HepG2 (cell line): Measurements from ENCODE around the gene FHIT. TPM values are rescaled to one million over a fixed set of nuclear protein-coding genes. Genes with fewer than 3 reads are reported as not detected.

ENCODE experiments used
- ATAC-seq: fragments of 200-7000 bp; cut with Tn5 transposase; 3 replicates; pipeline ENCODE4 v1.9.1; 2020; ENCODE audit warnings: mild to moderate bottlenecking, moderate library complexity
- BruUV-seq: library from RNA; stranded (reverse); fragments of 400-500 nt; replicated peaks from 2 replicates; lab custom pipeline; 2021; lab: Mats Ljungman, UMichigan
- CTCF ChIA-PET: fragments of 300-600 bp; formaldehyde crosslinking; extraction: SDS; loops from one replicate; lab custom pipeline; 2021; ENCODE audit warnings: low total read pairs, inconsistent platforms, low intra/inter-chr PET ratio; lab: Yijun Ruan, JAX
- POLR2A ChIA-PET: fragments of 350-600 bp; sonication (Branson Sonifier 250); formaldehyde crosslinking; loops from one replicate; lab custom pipeline; 2020; ENCODE audit warnings: antibody characterized with exemption, inconsistent platforms; lab: Yijun Ruan, JAX
- DNase-seq: peaks from one replicate; pipeline ENCODE4 v3.0.0-alpha.2; 2015; ENCODE audit warnings: low spot score
- FAIRE-seq: peaks from 3 replicates; lab custom pipeline; 2011; peaks lifted over from hg19 to GRCh38; lab: Jason Lieb, UNC
- H2AFZ ChIP-seq: one replicate; pipeline ENCODE4 v1.6.1; 2011; ENCODE audit warnings: low read length, inconsistent platforms
- H3K27ac ChIP-seq: fragments of 300-600 bp; 3 replicates; pipeline ENCODE4 v1.8.0; 2011; ENCODE audit warnings: mixed run types, mild to moderate bottlenecking, mixed read lengths, low read length, inconsistent platforms; ENCODE audit not compliant: insufficient read depth; ENCODE audit errors: extremely low read length
- H3K27me3 ChIP-seq, 2 experiments: fragments of 200-600 bp in 1 of 2; 2 replicates in 1 of 2; 3 replicates in 1 of 2; pipeline versions ENCODE4 v1.6.0 to v1.8.0; 2011; ENCODE audit warnings: low read length in 2 of 2, mild to moderate bottlenecking in 2 of 2, moderate library complexity in 2 of 2, inconsistent platforms in 1 of 2; ENCODE audit not compliant: insufficient read depth in 2 of 2, control insufficient read depth in 1 of 2
- H3K36me3 ChIP-seq, 2 experiments: fragments of 200-600 bp in 1 of 2; replicated peaks in 1 of 2; 2 replicates in 1 of 2; 3 replicates in 1 of 2; pipeline versions ENCODE4 v1.5.1 to v1.8.0; 2011; ENCODE audit warnings: low read length in 2 of 2, inconsistent platforms in 1 of 2; ENCODE audit not compliant: insufficient read depth in 2 of 2, control insufficient read depth in 1 of 2
- H3K4me1 ChIP-seq: 2 replicates; pipeline ENCODE4 v1.5.1; 2012; ENCODE audit warnings: low read length, inconsistent platforms; ENCODE audit not compliant: insufficient read depth
- H3K4me2 ChIP-seq: 2 replicates; pipeline ENCODE4 v1.6.0; 2011; ENCODE audit warnings: low read depth, low read length, inconsistent platforms
- H3K4me3 ChIP-seq, 3 experiments: fragments of 200-600 bp in 1 of 3; sonication (generic), shearing (Covaris generic) in 1 of 3; replicated peaks in 1 of 3; 2 replicates each; pipeline ENCODE4 v1.5.1; 2011 to 2016; ENCODE audit warnings: low read length in 3 of 3, inconsistent platforms in 2 of 3, low read depth in 2 of 3, mild to moderate bottlenecking in 2 of 3, control low read depth in 1 of 3, mixed read lengths in 1 of 3; ENCODE audit not compliant: insufficient read depth in 1 of 3
- H3K79me2 ChIP-seq: one replicate; pipeline ENCODE4 v1.6.1; 2011; ENCODE audit warnings: low read length, inconsistent platforms; ENCODE audit not compliant: insufficient read depth
- H3K9ac ChIP-seq: 2 replicates; pipeline ENCODE4 v1.6.0; 2011; ENCODE audit warnings: mild to moderate bottlenecking, low read depth, low read length, inconsistent platforms; ENCODE audit not compliant: insufficient read depth
- H3K9me3 ChIP-seq: 2 replicates; pipeline ENCODE4 v1.5.1; 2012; ENCODE audit warnings: mild to moderate bottlenecking, low read length
- H4K20me1 ChIP-seq: 2 replicates; pipeline ENCODE4 v1.6.0; 2011; ENCODE audit warnings: inconsistent platforms, mild to moderate bottlenecking, low read length, moderate library complexity; ENCODE audit not compliant: insufficient read depth
- ATF3 ChIP-seq: sonication (generic); formaldehyde crosslinking; IDR thresholded peaks from 2 replicates; pipeline ENCODE4 v1.4.0; 2020; ENCODE audit warnings: missing genetic modification reagents
- CBX5 ChIP-seq: sonication (generic); formaldehyde crosslinking; IDR thresholded peaks from 2 replicates; pipeline ENCODE4 v1.4.0; 2020; ENCODE audit warnings: missing genetic modification reagents, borderline replicate concordance
- HIC2 ChIP-seq: sonication (generic); formaldehyde crosslinking; IDR thresholded peaks from 2 replicates; pipeline ENCODE4 v1.9.0; 2022; ENCODE audit warnings: low read depth, missing genetic modification reagents
- KAT7 ChIP-seq: IDR thresholded peaks from 2 replicates; pipeline ENCODE4 v1.6.1; 2018; ENCODE audit warnings: borderline replicate concordance, missing compliant biosample characterization
- MAFF ChIP-seq: IDR thresholded peaks from 2 replicates; pipeline ENCODE4 v1.6.1; 2011; ENCODE audit warnings: low read depth, low read length, improper control_type of control experiment
- MED8 ChIP-seq: sonication (generic); formaldehyde crosslinking; IDR thresholded peaks from 2 replicates; pipeline ENCODE4 v1.8.1; 2023; ENCODE audit warnings: mild to moderate bottlenecking, missing genetic modification reagents; ENCODE audit not compliant: insufficient replicate concordance
- REL ChIP-seq: sonication (generic); formaldehyde crosslinking; conservative IDR thresholded peaks from 2 replicates; pipeline ENCODE4 v1.8.0; 2022; ENCODE audit warnings: mild to moderate bottlenecking, missing genetic modification reagents, moderate library complexity
- SMAD3 ChIP-seq: sonication (generic); formaldehyde crosslinking; IDR thresholded peaks from 2 replicates; pipeline ENCODE4 v1.4.0; 2020; ENCODE audit warnings: missing genetic modification reagents
- SOX13 ChIP-seq, 3 experiments: fragments of 450-650 bp in 1 of 3; sonication (generic) in 1 of 3; formaldehyde crosslinking in 1 of 3; IDR thresholded peaks in 2 of 3; conservative IDR thresholded peaks in 1 of 3; 2 replicates each; pipeline versions ENCODE4 v1.5.0 to v1.6.1; 2016 to 2020; ENCODE audit warnings: antibody characterized with exemption in 1 of 3, mild to moderate bottlenecking in 1 of 3, missing compliant biosample characterization in 1 of 3, missing genetic modification reagents in 1 of 3, moderate library complexity in 1 of 3
- SP140L ChIP-seq: sonication (generic); formaldehyde crosslinking; IDR thresholded peaks from 2 replicates; pipeline ENCODE4 v1.4.0; 2020; ENCODE audit warnings: missing genetic modification reagents, borderline replicate concordance
- TFAP4 ChIP-seq: sonication (generic); IDR thresholded peaks from 2 replicates; pipeline ENCODE4 v1.6.1; 2016; ENCODE audit warnings: low read depth, borderline replicate concordance
- ZNF18 ChIP-seq: sonication (generic); formaldehyde crosslinking; IDR thresholded peaks from 2 replicates; pipeline ENCODE4 v1.8.0; 2022; ENCODE audit warnings: mild to moderate bottlenecking, missing genetic modification reagents; ENCODE audit not compliant: insufficient replicate concordance
- ZNF224 ChIP-seq: sonication (generic); formaldehyde crosslinking; IDR thresholded peaks from 2 replicates; pipeline ENCODE4 v1.5.0; 2020; ENCODE audit warnings: mild to moderate bottlenecking, missing genetic modification reagents
- ZNF235 ChIP-seq: sonication (generic); formaldehyde crosslinking; IDR thresholded peaks from 2 replicates; pipeline ENCODE4 v1.8.1; 2023; ENCODE audit warnings: mild to moderate bottlenecking, missing genetic modification reagents, borderline replicate concordance
- ZNF263 ChIP-seq: sonication (generic); formaldehyde crosslinking; IDR thresholded peaks from 2 replicates; pipeline ENCODE4 v1.4.0; 2020; ENCODE audit warnings: missing genetic modification reagents
- ZNF275 ChIP-seq: sonication (generic); formaldehyde crosslinking; IDR thresholded peaks from 2 replicates; pipeline ENCODE4 v1.8.0; 2022; ENCODE audit warnings: missing genetic modification reagents, mild to moderate bottlenecking, inconsistent platforms, borderline replicate concordance
- ZNF431 ChIP-seq: sonication (generic); formaldehyde crosslinking; IDR thresholded peaks from 2 replicates; pipeline ENCODE4 v1.9.0; 2022; ENCODE audit warnings: missing genetic modification reagents, low read depth, mild to moderate bottlenecking, borderline replicate concordance
- ZSCAN21 ChIP-seq: sonication (generic); formaldehyde crosslinking; IDR thresholded peaks from 2 replicates; pipeline ENCODE4 v1.8.0; 2022; ENCODE audit warnings: mild to moderate bottlenecking, missing genetic modification reagents, moderate library complexity, borderline replicate concordance
- WGBS: methylation state at CpG from one replicate; pipeline ENCODE4 v1.1.6; 2017; ENCODE audit warnings: low lambda C conversion rate; 5-methylcytosine and 5-hydroxymethylcytosine counted together
- in situ Hi-C: cut with HindIII; loops from 2 replicates; pipeline ENCODE4 v1.10.0; 2017; ENCODE audit warnings: low pct_unique_long_range_greater_than_20kb; ENCODE audit not compliant: extremely low pct_ligation_motif_present
- intact Hi-C: fragments of 100-400 bp; cut with micrococcal nuclease; formaldehyde crosslinking; loops from one replicate; pipeline ENCODE4 v1.10.0; 2022; ENCODE audit not compliant: unreplicated experiment
- polyA plus RNA-seq, 8 experiments: library from polyadenylated mRNA; depleted of rRNA in 3 of 8; stranded (reverse) in 7 of 8; unstranded in 1 of 8; fragments of >200 nt; fragmentation: Illumina TruSeq in 4 of 8; extraction: Trizol in 4 of 8; gene quantifications; 2 replicates each; pipeline versions ENCODE4 v1.2.1 to v1.2.3, GENCODE V29; 2011 to 2016; ENCODE audit warnings: low read depth in 4 of 8, missing spikeins in 1 of 8, mixed read lengths in 1 of 8; ENCODE audit not compliant: insufficient read depth in 1 of 8
- total RNA-seq, 5 experiments: library from RNA; depleted of rRNA; stranded (reverse); fragments of >200 nt; fragmentation: Illumina TruSeq; extraction: Trizol; gene quantifications; 2 replicates each; pipeline ENCODE4 v1.2.3, GENCODE V29; 2016; ENCODE audit warnings: low read depth in 1 of 5

The FHIT gene
- total and polyA plus RNA-seq, 2 of the 13 experiments (the other 11 are each of a cell fraction or from before 2014, with no cell fraction given) = 4.0 to 4.6 TPM

- Histone ChIP-seq H3K27me3 (no peaks in the 10 kb centered on the region), H3K4me3 (no peak overlapping the region), H3K9me3 (no peaks in the 10 kb centered on the region), H3K79me2 (no peaks in the 10 kb centered on the region), H2AFZ (no peak overlapping the region), H3K4me2 (no peak overlapping the region), H3K27ac (no peak overlapping the region), H3K4me1 (no peaks in the 10 kb centered on the region), H3K9ac (no peak overlapping the region), H4K20me1 (no peaks in the 10 kb centered on the region), H3K36me3 (no peaks in the 10 kb centered on the region)
- no peak for ATAC-seq
- no peak for FAIRE-seq
- WGBS = 22% methylated on average over 3 of the region's 3 CpGs
- CTCF ChIA-PET = no interaction called here
- BruUV-seq = no TSS peak
- no peak for DNase-seq
- in situ Hi-C loops (no loop called here), intact Hi-C loops (no loop called here)
- POLR2A ChIA-PET = no interaction called here
- TF ChIP-seq KAT7 (CRISPR knock-in tag) (no peak), HIC2 (CRISPR knock-in tag) (no peak), ZSCAN21 (CRISPR knock-in tag) (no peak), ZNF431 (CRISPR knock-in tag) (no peak), ZNF224 (CRISPR knock-in tag) (no peak), REL (CRISPR knock-in tag) (no peak), ZNF235 (CRISPR knock-in tag) (no peak), TFAP4 (no peak), ZNF275 (CRISPR knock-in tag) (no peak), SOX13 (IDR thresholded peaks at IDR 0.05) (no peak), SOX13 (CRISPR knock-in tag; conservative IDR thresholded peaks at IDR 0.05 in 1 of 2, IDR thresholded peaks at IDR 0.05 in 1 of 2) (no peak), SMAD3 (CRISPR knock-in tag) (no peak), SP140L (CRISPR knock-in tag) (no peak), ATF3 (CRISPR knock-in tag) (no peak), ZNF263 (no peak), MED8 (CRISPR knock-in tag) (no peak), ZNF18 (CRISPR knock-in tag) (no peak), CBX5 (CRISPR knock-in tag) (no peak), MAFF (no peak)
These were observed 1066.1 kb downstream of the FHIT start for GRCh38 chr3:60185161-60185560.
